H9 (cell line): Measurements from ENCODE around the gene LKAAEAR1. TPM values are rescaled to one million over a fixed set of nuclear protein-coding genes. Genes with fewer than 3 reads are reported as not detected.
A peak's percentile ranks its signal among the peaks of the same experiment; 100 is the strongest.

Source experiments
- DNase-seq: peaks from one replicate; pipeline ENCODE4 v3.0.0-alpha.2; 2017
- H2AFZ ChIP-seq: one replicate; pipeline ENCODE4 v1.6.1; 2013; ENCODE audit warnings: mild to moderate bottlenecking, low read length, control low read depth, moderate library complexity
- H2AK5ac ChIP-seq: 2 replicates; pipeline ENCODE4 v1.6.1; 2013; ENCODE audit warnings: low read length, control low read depth, mixed read lengths; ENCODE audit not compliant: insufficient read length
- H2BK120ac ChIP-seq: one replicate; pipeline ENCODE4 v1.6.1; 2013; ENCODE audit warnings: low read depth, mild to moderate bottlenecking, low read length, control low read depth, inconsistent platforms; ENCODE audit not compliant: poor library complexity, severe bottlenecking
- H2BK12ac ChIP-seq: 2 replicates; pipeline ENCODE4 v1.6.1; 2013; ENCODE audit warnings: low read length, control low read depth, mixed read lengths, low read depth; ENCODE audit not compliant: insufficient read length
- H2BK15ac ChIP-seq: 2 replicates; pipeline ENCODE4 v1.6.1; 2013; ENCODE audit warnings: low read depth, low read length, control low read depth
- H2BK20ac ChIP-seq: one replicate; pipeline ENCODE4 v1.6.1; 2013; ENCODE audit warnings: low read depth, mild to moderate bottlenecking, low read length, control low read depth, inconsistent platforms; ENCODE audit not compliant: poor library complexity, severe bottlenecking
- H2BK5ac ChIP-seq: 2 replicates; pipeline ENCODE4 v1.6.1; 2013; ENCODE audit warnings: low read length, control low read depth, mixed read lengths; ENCODE audit not compliant: insufficient read length
- H3K14ac ChIP-seq: 2 replicates; pipeline ENCODE4 v1.6.1; 2013; ENCODE audit warnings: low read length, control low read depth; ENCODE audit not compliant: insufficient read depth
- H3K18ac ChIP-seq: 2 replicates; pipeline ENCODE4 v1.6.1; 2013; ENCODE audit warnings: low read depth, mild to moderate bottlenecking, mixed read lengths, low read length, control low read depth; ENCODE audit not compliant: insufficient read length
- H3K23ac ChIP-seq: 2 replicates; pipeline ENCODE4 v1.6.1; 2013; ENCODE audit warnings: low read length, control low read depth, mixed read lengths, low read depth; ENCODE audit not compliant: insufficient read length
- H3K23me2 ChIP-seq: 2 replicates; pipeline ENCODE4 v1.6.1; 2013; ENCODE audit warnings: low read depth, mild to moderate bottlenecking, mixed read lengths, low read length, control low read depth; ENCODE audit not compliant: insufficient read length, poor library complexity, severe bottlenecking
- H3K27ac ChIP-seq: 2 replicates; pipeline ENCODE4 v1.5.1; 2013; ENCODE audit warnings: low read length, control low read depth, mixed read lengths, low read depth; ENCODE audit not compliant: insufficient read length
- H3K27me3 ChIP-seq: 2 replicates; pipeline ENCODE4 v1.6.1; 2013; ENCODE audit warnings: low read length, control low read depth, inconsistent platforms; ENCODE audit not compliant: insufficient read depth
- H3K4ac ChIP-seq: 2 replicates; pipeline ENCODE4 v1.6.1; 2013; ENCODE audit warnings: low read depth, mild to moderate bottlenecking, control low read depth, inconsistent platforms, low read length, moderate library complexity
- H3K4me1 ChIP-seq: 2 replicates; pipeline ENCODE4 v1.6.1; 2013; ENCODE audit warnings: low read length, control low read depth, inconsistent platforms; ENCODE audit not compliant: insufficient read depth
- H3K4me2 ChIP-seq: 2 replicates; pipeline ENCODE4 v1.6.1; 2013; ENCODE audit warnings: low read length, control low read depth, mixed read lengths; ENCODE audit not compliant: insufficient read length, insufficient read depth
- H3K56ac ChIP-seq: 2 replicates; pipeline ENCODE4 v1.6.1; 2013; ENCODE audit warnings: low read depth, mild to moderate bottlenecking, mixed read lengths, low read length, control low read depth; ENCODE audit not compliant: insufficient read length
- H3K79me1 ChIP-seq: 2 replicates; pipeline ENCODE4 v1.6.1; 2013; ENCODE audit warnings: low read depth, mild to moderate bottlenecking, moderate library complexity, low read length, control low read depth, inconsistent platforms; ENCODE audit not compliant: insufficient read depth, poor library complexity, severe bottlenecking
- H3K79me2 ChIP-seq: 2 replicates; pipeline ENCODE4 v1.6.1; 2013; ENCODE audit warnings: low read length, control low read depth, inconsistent platforms; ENCODE audit not compliant: insufficient read depth
- H3K9ac ChIP-seq: 2 replicates; pipeline ENCODE4 v1.6.1; 2013; ENCODE audit warnings: low read length, control low read depth, mixed read lengths; ENCODE audit not compliant: insufficient read length; ENCODE audit errors: extremely low read depth
- H3K9me3 ChIP-seq: one replicate; pipeline ENCODE4 v1.6.1; 2013; ENCODE audit warnings: low read depth, low read length, inconsistent platforms; ENCODE audit not compliant: control insufficient read depth
- H3T11ph ChIP-seq: one replicate; pipeline ENCODE4 v1.6.1; 2013; ENCODE audit warnings: mild to moderate bottlenecking, low read length, control low read depth, inconsistent platforms
- H4K20me1 ChIP-seq: one replicate; pipeline ENCODE4 v1.6.1; 2013; ENCODE audit not compliant: control insufficient read depth, insufficient read length, insufficient read depth
- H4K5ac ChIP-seq: 2 replicates; pipeline ENCODE4 v1.6.1; 2013; ENCODE audit warnings: low read depth, mild to moderate bottlenecking, mixed read lengths, low read length, control low read depth; ENCODE audit not compliant: insufficient read length
- H4K8ac ChIP-seq: replicated peaks from 2 replicates; pipeline ENCODE4 v1.6.1; 2013; ENCODE audit warnings: low read length, control low read depth, mixed read lengths, low read depth; ENCODE audit not compliant: insufficient read length
- H4K91ac ChIP-seq: 2 replicates; pipeline ENCODE4 v1.6.1; 2013; ENCODE audit warnings: low read depth, mild to moderate bottlenecking, moderate library complexity, mixed read lengths, low read length, control low read depth; ENCODE audit not compliant: insufficient read length
- H3K27ac Mint-ChIP-seq, 3 experiments: 2 replicates in 2 of 3; 3 replicates in 1 of 3; pipeline ENCODE4 v1.8.0; 2020 to 2021; ENCODE audit warnings: mixed read lengths in 3 of 3, mild to moderate bottlenecking in 1 of 3, moderate library complexity in 1 of 3
- H3K27me3 Mint-ChIP-seq: 2 replicates; pipeline ENCODE4 v1.8.0; 2021; ENCODE audit warnings: low read depth, mild to moderate bottlenecking, moderate library complexity, mixed read lengths
- H3K36me3 Mint-ChIP-seq, 3 experiments: 2 replicates in 2 of 3; 3 replicates in 1 of 3; pipeline ENCODE4 v1.8.0; 2020 to 2021; ENCODE audit warnings: low read depth in 3 of 3, mixed read lengths in 3 of 3; ENCODE audit not compliant: insufficient read depth in 1 of 3
- H3K4me1 Mint-ChIP-seq, 2 experiments: 2 replicates each; pipeline ENCODE4 v1.8.0; 2020; ENCODE audit warnings: mixed read lengths in 2 of 2
- H3K4me3 Mint-ChIP-seq, 2 experiments: 2 replicates in 1 of 2; 3 replicates in 1 of 2; pipeline ENCODE4 v1.8.0; 2020 to 2021; ENCODE audit warnings: mild to moderate bottlenecking in 2 of 2, mixed read lengths in 2 of 2, moderate library complexity in 1 of 2
- H3K9me3 Mint-ChIP-seq, 2 experiments: 2 replicates in 1 of 2; 3 replicates in 1 of 2; pipeline ENCODE4 v1.8.0; 2020; ENCODE audit warnings: mild to moderate bottlenecking in 2 of 2, mixed read lengths in 2 of 2, moderate library complexity in 1 of 2
- CTCF ChIP-seq: fragments of 200-600 bp; sonication (generic); conservative IDR thresholded peaks from 3 replicates; pipeline ENCODE4 v1.8.0; 2021; ENCODE audit warnings: antibody characterized with exemption, mild to moderate bottlenecking
- WGBS: extraction: QIAGEN DNeasy Blood & Tissue Kit; methylation state at CpG from one replicate; pipeline ENCODE4 v1.1.7; 2013; ENCODE audit warnings: missing lambda C conversion rate, low lambda C conversion rate, mixed read lengths; ENCODE audit not compliant: insufficient read length; ENCODE audit errors: extremely low coverage; 5-methylcytosine and 5-hydroxymethylcytosine counted together
- total RNA-seq: library from RNA; stranded (reverse); gene quantifications from 2 replicates; pipeline ENCODE4 v1.2.1, GENCODE V29; 2021

Gene LKAAEAR1
- total RNA-seq, 1 experiment from 2014 or later, result 0.39 TPM

GRCh38 chr20:64108731-64109681 is 24.8 kb upstream of the LKAAEAR1 start:
- Histone ChIP-seq H4K5ac (no peak overlapping the region), H3K4me2 (no peak overlapping the region), H3K4me1 (no peaks in the 10 kb centered on the region), H3K79me1 (no peaks in the 10 kb centered on the region), H2AFZ (no peak overlapping the region), H2BK20ac (no peak overlapping the region), H4K91ac (no peak overlapping the region), H2BK12ac (no peak overlapping the region), H3K79me2 (no peaks in the 10 kb centered on the region), H3K14ac (no peak overlapping the region), H2BK120ac (no peak overlapping the region), H3K27ac (no peak overlapping the region), H3K56ac (no peak overlapping the region), H3T11ph (no peak overlapping the region), H3K9me3 (no peaks in the 10 kb centered on the region), H4K20me1 (no peaks in the 10 kb centered on the region), H2BK15ac (no peak overlapping the region), H3K27me3 (no peaks in the 10 kb centered on the region), H4K8ac (no peak overlapping the region), H3K9ac (no peak overlapping the region), H3K18ac (no peak overlapping the region), H3K23me2 (no peaks in the 10 kb centered on the region), H3K23ac (no peak overlapping the region), H2BK5ac (no peak overlapping the region), H2AK5ac (no peak overlapping the region), H3K4ac (no peak overlapping the region)
- no peak for TF ChIP-seq CTCF
- Mint-ChIP-seq H3K27ac (peak overlapping the region in 1 of 3 experiments; percentile 77; a peak in 2 of 7 replicates), H3K4me3 (no peak overlapping the region), H3K9me3 (no peaks in the 10 kb centered on the region), H3K27me3 (peaks cover 10% of the 10 kb centered on the region), H3K4me1 (peaks cover 2 to 6% of the 10 kb centered on the region in 2 experiments; a peak in 3 of 4 replicates), H3K36me3 (no peaks in the 10 kb centered on the region)
- DNase-seq, result no peak
- WGBS, result no CpG with 5 or more reads among the region's 26 CpGs
